Sigmoid colon (tissue), 4 donors: ENCODE measurements around the gene DDX55.

Experiments
- CTCF ChIP-seq, 4 experiments: fragments of 450-650 bp in 3 of 4; fragments of 200-600 bp in 1 of 4; IDR thresholded peaks; one replicate each; pipeline ENCODE4 v1.5.1; 2016 to 2019; ENCODE audit warnings: antibody characterized with exemption in 4 of 4, mild to moderate bottlenecking in 3 of 4, moderate library complexity in 2 of 4
- EP300 ChIP-seq, 4 donors: sonication (generic); formaldehyde crosslinking; IDR thresholded peaks; one replicate each; pipeline ENCODE4 v1.6.1; 2017; ENCODE audit warnings: antibody characterized with exemption in 4 of 4
- POLR2A ChIP-seq, 2 donors: fragments of 450-650 bp; IDR thresholded peaks; one replicate each; pipeline ENCODE4 v1.6.1; 2016; ENCODE audit warnings: antibody characterized with exemption in 2 of 2, mild to moderate bottlenecking in 2 of 2, moderate library complexity in 2 of 2
- POLR2AphosphoS5 ChIP-seq, 4 donors: sonication (generic); formaldehyde crosslinking; IDR thresholded peaks; one replicate each; pipeline ENCODE4 v1.6.1; 2017; ENCODE audit warnings: antibody characterized with exemption in 4 of 4

GRCh38 chr12:123617580-123617979, 15.7 kb downstream of the DDX55 start:
- TF ChIP-seq CTCF (IDR thresholded peaks at IDR 0.05) (no peak), POLR2A (IDR thresholded peaks at IDR 0.05) (no peak), EP300 (IDR thresholded peaks at IDR 0.05) (no peak), POLR2AphosphoS5 (IDR thresholded peaks at IDR 0.05) (no peak)
